Thymus (tissue), 11 donors: ENCODE measurements around the gene POU3F3. TPM values are rescaled to one million over a fixed set of nuclear protein-coding genes. Genes with fewer than 3 reads are reported as not detected.

Source experiments
- DNase-seq, 9 donors: peaks; one replicate each; pipeline ENCODE4 v3.0.0-alpha.2; 2013; ENCODE audit warnings: low spot score in 9 of 9, low read depth in 6 of 9, missing footprints in 1 of 9
- H3K27ac ChIP-seq, 2 donors: one replicate each; pipeline ENCODE4 v1.5.1; 2013; ENCODE audit warnings: control low read depth in 1 of 2, low read depth in 1 of 2, low read length in 1 of 2, mild to moderate bottlenecking in 1 of 2, moderate library complexity in 1 of 2
- H3K27me3 ChIP-seq, 2 donors: one replicate each; pipeline ENCODE4 v1.5.1; 2013; ENCODE audit warnings: low read length in 1 of 2; ENCODE audit not compliant: control insufficient read depth in 2 of 2, insufficient read depth in 1 of 2
- H3K36me3 ChIP-seq, 2 donors: one replicate each; pipeline ENCODE4 v1.5.1; 2013; ENCODE audit warnings: low read length in 1 of 2, mild to moderate bottlenecking in 1 of 2, moderate library complexity in 1 of 2; ENCODE audit not compliant: control insufficient read depth in 2 of 2, insufficient read depth in 2 of 2
- H3K4me1 ChIP-seq, 2 donors: one replicate each; pipeline ENCODE4 v1.5.1; 2013; ENCODE audit warnings: low read length in 2 of 2; ENCODE audit not compliant: control insufficient read depth in 2 of 2, insufficient read depth in 2 of 2
- H3K4me3 ChIP-seq, 2 donors: one replicate each; pipeline ENCODE4 v1.5.1; 2013; ENCODE audit warnings: low read length in 2 of 2, control low read depth in 1 of 2, mild to moderate bottlenecking in 1 of 2
- H3K9me3 ChIP-seq, 2 donors: one replicate each; pipeline ENCODE4 v1.5.1; 2013; ENCODE audit warnings: low read length in 1 of 2, mild to moderate bottlenecking in 1 of 2; ENCODE audit not compliant: control insufficient read depth in 2 of 2, insufficient read depth in 1 of 2
- WGBS: extraction: QIAGEN DNeasy Blood & Tissue Kit; methylation state at CpG from one replicate; pipeline ENCODE4 v1.1.7; 2013; 5-methylcytosine and 5-hydroxymethylcytosine counted together
- polyA plus RNA-seq: library from polyadenylated mRNA; stranded (reverse); fragments of 200-250 nt; gene quantifications from one replicate; pipeline ENCODE4 v1.2.3, GENCODE V29; 2013
- total RNA-seq: library from RNA; stranded (reverse); fragments of 120-200 nt; gene quantifications from one replicate; pipeline ENCODE4 v1.2.4, GENCODE V29; 2013
- donor health status: healthy.

POU3F3 gene
- total and polyA plus RNA-seq, 2 donors = 0.14 to 0.82 TPM

- H3K4me3 ChIP-seq = no peak overlapping the region
- no peaks in the 10 kb centered on the region for H3K36me3 ChIP-seq
- peaks cover 5 to 52% of the 10 kb centered on the region in 2 donors for H3K27me3 ChIP-seq
- WGBS = 58% methylated on average over 14 of the region's 14 CpGs
- no peak for DNase-seq
- no peak overlapping the region for H3K27ac ChIP-seq
- peaks cover 0 to 1% of the 10 kb centered on the region in 2 donors for H3K9me3 ChIP-seq
- H3K4me1 ChIP-seq = peaks cover 13 to 17% of the 10 kb centered on the region in 2 donors
Measured at GRCh38 chr2:104876606-104877570, 23.0 kb downstream of the POU3F3 start.

GRCh38 chr2:104878863-104879512 is 25.1 kb downstream of the POU3F3 start:
- Histone ChIP-seq H3K36me3 (no peaks in the 10 kb centered on the region), H3K4me1 (peaks cover 0 to 5% of the 10 kb centered on the region in 2 donors), H3K9me3 (no peaks in the 10 kb centered on the region), H3K27me3 (peaks cover 0 to 35% of the 10 kb centered on the region in 2 donors), H3K27ac (no peak overlapping the region), H3K4me3 (no peak overlapping the region)
- 78% methylated on average over 11 of the region's 11 CpGs for WGBS
- no peak for DNase-seq

- no peaks in the 10 kb centered on the region for H3K36me3 ChIP-seq
- H3K27ac ChIP-seq = no peak overlapping the region
- peaks cover 0 to 5% of the 10 kb centered on the region in 2 donors for H3K4me1 ChIP-seq
- 90% methylated on average over 6 of the region's 6 CpGs for WGBS
- H3K4me3 ChIP-seq = no peak overlapping the region
- no peak for DNase-seq
- H3K9me3 ChIP-seq = no peaks in the 10 kb centered on the region
- H3K27me3 ChIP-seq = peaks cover 0 to 29% of the 10 kb centered on the region in 2 donors
Measured at GRCh38 chr2:104880076-104880475, 26.2 kb downstream of the POU3F3 start.

GRCh38 chr2:104883357-104883756 is 29.4 kb downstream of the POU3F3 start:
- no peaks in the 10 kb centered on the region for H3K4me1 ChIP-seq
- H3K27ac ChIP-seq = no peak overlapping the region
- peaks cover 0 to 15% of the 10 kb centered on the region in 2 donors for H3K27me3 ChIP-seq
- H3K4me3 ChIP-seq = no peak overlapping the region
- H3K36me3 ChIP-seq = no peaks in the 10 kb centered on the region
- H3K9me3 ChIP-seq = no peaks in the 10 kb centered on the region
- 92% methylated on average over 3 of the region's 3 CpGs for WGBS
- no peak for DNase-seq

- WGBS = 93% methylated on average over 5 of the region's 5 CpGs
Measured at GRCh38 chr2:104885119-104885782, 31.3 kb downstream of the POU3F3 start.

GRCh38 chr2:104887676-104888075 is 33.8 kb downstream of the POU3F3 start:
- no peaks in the 10 kb centered on the region for H3K36me3 ChIP-seq
- peaks cover 0 to 6% of the 10 kb centered on the region in 2 donors for H3K4me1 ChIP-seq
- no peaks in the 10 kb centered on the region for H3K9me3 ChIP-seq
- DNase-seq = no peak
- peaks cover 0 to 4% of the 10 kb centered on the region in 2 donors for H3K27me3 ChIP-seq
- no peak overlapping the region for H3K27ac ChIP-seq
- H3K4me3 ChIP-seq = no peak overlapping the region
- 95% methylated on average over 6 of the region's 6 CpGs for whole genome bisulfite sequencing

More at GRCh38 chr2:104885119-104885782, 31.3 kb downstream of the POU3F3 start:
- Histone ChIP-seq H3K4me1 (peaks cover 0 to 6% of the 10 kb centered on the region in 2 donors), H3K9me3 (no peaks in the 10 kb centered on the region), H3K27me3 (peaks cover 0 to 8% of the 10 kb centered on the region in 2 donors), H3K4me3 (no peak overlapping the region), H3K27ac (no peak overlapping the region), H3K36me3 (no peaks in the 10 kb centered on the region)
- no peak for DNase-seq

GRCh38 chr2:104888489-104889258 is 34.8 kb downstream of the POU3F3 start:
- Histone ChIP-seq H3K27ac (peak overlapping the region in 1 of 2 donors; percentile 64), H3K36me3 (no peaks in the 10 kb centered on the region), H3K4me1 (peaks cover 0 to 6% of the 10 kb centered on the region in 2 donors), H3K4me3 (no peak overlapping the region), H3K9me3 (no peaks in the 10 kb centered on the region), H3K27me3 (peaks cover 0 to 1% of the 10 kb centered on the region in 2 donors)
- DNase-seq = no peak
- WGBS = 63% methylated on average over 7 of the region's 7 CpGs

- Histone ChIP-seq H3K27me3 (no peaks in the 10 kb centered on the region), H3K4me1 (peaks cover 0 to 6% of the 10 kb centered on the region in 2 donors), H3K4me3 (no peak overlapping the region), H3K9me3 (no peaks in the 10 kb centered on the region), H3K36me3 (no peaks in the 10 kb centered on the region), H3K27ac (peak overlapping the region in 1 of 2 donors; percentile 64)
- WGBS = 49% methylated on average over 8 of the region's 8 CpGs
- DNase-seq = no peak
Measured at GRCh38 chr2:104889291-104889959, 35.5 kb downstream of the POU3F3 start.
